T-helper 1 cell treated with Interleukin-12 subunit alpha and Interleukin-12 subunit beta and Interleukin-4 antibody, amounts not matched to agents 30 ng/mL and 1 ng/mL, for 36 hours (primary cell): ENCODE measurements around the gene PIAS1. TPM values are rescaled to one million over a fixed set of nuclear protein-coding genes. Genes with fewer than 3 reads are reported as not detected.

Source experiments
- intact Hi-C: fragments of 100-400 bp; cut with micrococcal nuclease; formaldehyde crosslinking; loops from one replicate; pipeline ENCODE4 v1.15.1; 2024
- total RNA-seq: library from RNA; stranded (reverse); gene quantifications from 2 replicates; pipeline ENCODE4 v1.2.3, GENCODE V29; 2022

PIAS1 gene
- total RNA-seq, 1 donor from 2014 or later, result 42.1 TPM

DNA sequence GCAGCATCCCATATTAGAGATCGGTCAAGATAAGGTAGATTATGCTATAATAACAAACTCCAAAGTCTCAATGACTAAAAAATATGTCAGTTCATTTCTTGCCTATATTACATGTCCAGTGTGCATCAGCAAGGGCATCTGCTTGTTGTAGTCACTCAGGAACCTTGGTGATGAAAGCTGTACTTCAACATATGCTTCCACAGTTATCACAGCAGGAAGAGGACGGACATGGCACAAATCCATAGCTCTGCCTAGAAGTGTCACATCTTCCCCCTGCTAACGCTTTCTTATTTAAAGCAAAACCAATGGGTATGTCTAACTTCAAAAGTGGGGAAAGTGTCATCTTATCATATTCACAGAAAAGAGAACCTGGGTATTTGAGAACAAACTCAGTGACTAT is 20.0 kb upstream of the PIAS1 start:
- intact Hi-C loops, result no loop called here

DNA sequence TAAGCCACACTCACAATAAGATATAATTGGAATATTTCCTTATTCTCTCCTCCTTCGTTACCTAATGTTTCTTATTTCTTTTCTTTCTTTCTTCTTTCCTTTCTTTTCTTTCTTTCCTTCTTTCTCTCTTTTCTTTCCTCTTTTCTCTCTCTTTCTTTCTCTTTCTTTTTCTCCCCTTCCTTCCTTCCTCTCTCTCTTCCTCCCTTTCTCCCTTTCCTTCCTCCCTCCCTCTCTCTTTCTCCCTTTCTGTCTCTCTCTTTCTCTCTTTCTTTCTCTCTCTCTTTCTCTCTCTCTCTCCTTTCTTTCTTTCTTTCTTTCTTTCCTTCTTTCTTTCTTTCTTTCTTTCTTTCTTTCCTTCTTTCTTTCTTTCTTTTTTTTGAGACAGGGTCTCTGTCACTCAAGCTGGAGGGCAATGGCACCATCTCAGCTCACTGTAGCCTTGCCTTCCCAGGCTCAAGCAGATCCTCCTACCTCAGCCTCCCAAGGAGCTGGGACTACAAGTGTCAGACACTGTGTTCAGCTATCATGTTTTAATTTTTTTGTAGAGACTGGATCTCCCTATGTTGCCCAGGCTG is 19.3 kb upstream of the PIAS1 start:
- intact Hi-C loops, result no loop called here

DNA sequence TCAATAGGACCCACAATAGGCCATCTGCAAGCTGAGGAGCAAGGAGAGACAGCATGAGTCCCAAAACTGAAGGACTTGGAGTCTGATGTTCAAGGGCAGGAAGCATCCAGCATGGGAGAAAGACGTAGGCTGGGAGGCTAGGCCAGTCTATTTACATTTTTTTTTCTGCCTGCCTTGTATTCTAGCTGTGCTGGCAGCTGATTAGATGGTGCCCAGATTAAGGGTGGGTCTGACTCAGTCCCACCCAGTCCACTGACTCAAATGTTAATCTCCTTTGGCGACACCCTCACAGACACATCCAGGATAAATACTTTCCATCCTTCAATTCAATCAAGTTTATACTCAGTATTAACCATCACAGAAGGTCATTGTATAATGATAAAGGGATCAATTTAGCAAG is 15.9 kb upstream of the PIAS1 start:
- intact Hi-C loops, result no loop called here

DNA sequence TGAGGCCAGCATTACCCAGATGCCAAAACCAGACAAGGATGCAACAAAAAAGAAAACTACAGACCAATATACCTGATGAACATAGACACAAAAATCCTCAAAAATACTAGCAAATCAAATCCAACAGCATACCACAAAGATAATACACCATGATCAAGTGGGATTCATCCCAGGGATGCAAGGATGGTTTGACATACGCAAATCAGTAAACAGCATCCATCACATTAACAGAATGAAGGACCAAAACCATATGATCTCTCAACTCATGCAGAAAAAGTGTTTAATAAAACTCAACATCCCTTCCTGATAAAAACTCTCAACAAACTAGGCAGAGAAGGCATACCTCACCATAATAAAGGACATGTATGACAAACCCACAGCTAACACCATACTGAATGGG is 14.0 kb upstream of the PIAS1 start:
- intact Hi-C loops, result no loop called here

DNA sequence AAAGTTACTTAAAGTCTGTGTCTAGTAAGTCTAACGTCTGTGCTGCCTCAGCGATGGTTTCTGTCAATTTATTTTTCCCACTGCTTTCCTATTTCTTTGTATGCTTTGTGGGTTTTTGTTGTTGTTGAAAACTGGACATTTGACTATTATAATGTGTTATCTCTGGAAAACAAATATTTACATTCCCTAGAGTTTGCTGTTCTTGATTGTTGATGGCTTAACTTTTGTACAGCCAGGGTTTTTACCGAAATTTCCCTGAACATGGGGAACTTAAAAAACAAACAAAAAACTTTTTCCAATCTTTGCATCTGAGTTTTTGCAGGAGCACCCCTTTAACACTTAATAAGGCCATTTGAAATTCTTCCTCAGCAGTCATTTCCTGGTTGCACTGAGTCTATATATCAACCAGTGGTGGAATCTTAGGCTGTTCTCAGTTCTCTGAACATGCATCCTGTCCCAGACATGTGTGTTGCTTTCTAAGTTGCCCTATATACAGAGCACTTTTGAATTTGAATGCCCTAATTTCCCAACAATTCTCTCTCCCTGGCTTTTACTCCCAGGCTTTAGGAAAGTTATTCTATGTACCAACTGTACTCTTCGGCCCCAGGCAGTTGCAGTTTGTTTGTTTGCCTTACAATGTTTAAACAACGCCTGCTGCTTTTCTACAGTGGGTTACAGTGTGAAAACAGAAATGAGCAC is 11.8 kb upstream of the PIAS1 start:
- intact Hi-C loops, result no loop called here

DNA sequence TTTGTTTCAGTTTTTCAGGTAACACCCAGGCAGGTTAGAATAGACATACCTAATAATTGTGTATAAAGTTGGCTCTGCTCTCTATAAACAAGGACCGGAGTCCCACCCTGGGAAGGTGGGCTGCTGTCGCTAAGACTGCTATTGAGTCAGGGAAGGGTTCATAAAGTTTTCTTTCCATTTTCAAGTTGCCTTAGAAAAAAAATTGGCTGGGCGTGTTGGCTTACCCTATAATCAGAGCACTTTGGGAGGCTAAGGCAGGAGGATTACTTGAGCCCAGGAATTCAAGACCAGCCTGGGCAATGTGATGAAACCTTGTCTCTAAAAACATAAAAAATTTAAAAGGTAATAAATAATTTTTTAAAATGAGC is 11.3 kb upstream of the PIAS1 start:
- intact Hi-C loops, result no loop called here

DNA sequence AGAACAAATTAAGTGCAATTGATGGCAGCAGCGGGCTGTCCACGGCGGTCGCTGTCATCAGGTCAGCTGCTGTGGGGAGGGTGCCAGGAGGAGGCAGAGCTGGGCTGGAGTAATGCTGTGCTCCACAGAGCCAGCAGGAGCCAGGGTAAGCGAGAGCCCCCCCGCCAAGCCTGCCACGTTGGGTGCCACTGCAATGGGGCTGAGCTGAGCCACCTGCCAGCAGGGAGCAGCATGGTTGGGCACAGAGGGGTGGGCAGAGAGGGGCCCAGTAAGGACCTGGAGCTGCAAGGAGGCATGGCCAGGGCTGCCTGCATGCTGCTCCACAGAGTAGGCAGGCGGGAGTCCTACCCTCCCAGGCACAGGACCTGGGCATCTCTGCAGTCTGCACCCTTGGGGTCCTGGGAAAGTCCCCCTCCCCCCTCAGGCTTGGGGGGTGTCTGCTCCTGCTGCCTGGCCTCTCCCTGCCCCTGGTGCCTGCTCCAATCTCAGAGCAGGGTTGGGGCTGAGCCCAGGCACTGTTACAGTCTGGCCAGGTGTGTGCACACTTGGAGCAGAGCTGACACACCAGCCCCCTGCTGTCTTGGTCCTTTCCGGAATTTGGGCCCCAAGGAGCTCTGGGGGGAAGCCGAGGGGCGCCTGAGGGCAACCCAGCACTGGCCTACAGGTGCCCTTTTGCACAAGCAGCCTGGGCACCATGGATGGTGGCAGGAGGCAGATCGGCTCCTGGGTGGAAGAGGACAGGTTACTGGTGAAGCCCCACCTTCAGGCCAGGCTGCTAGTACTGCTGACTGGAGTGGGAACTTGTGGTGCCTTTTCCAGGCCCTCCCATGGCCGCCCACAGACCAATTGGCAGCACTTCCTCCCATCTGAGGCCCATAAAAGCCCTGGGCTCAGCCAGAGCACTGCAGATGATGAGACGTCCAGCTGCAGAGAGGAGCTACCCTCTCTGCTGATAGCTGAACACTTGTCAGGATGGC is 8.5 kb upstream of the PIAS1 start:
- intact Hi-C loops, result no loop called here

DNA sequence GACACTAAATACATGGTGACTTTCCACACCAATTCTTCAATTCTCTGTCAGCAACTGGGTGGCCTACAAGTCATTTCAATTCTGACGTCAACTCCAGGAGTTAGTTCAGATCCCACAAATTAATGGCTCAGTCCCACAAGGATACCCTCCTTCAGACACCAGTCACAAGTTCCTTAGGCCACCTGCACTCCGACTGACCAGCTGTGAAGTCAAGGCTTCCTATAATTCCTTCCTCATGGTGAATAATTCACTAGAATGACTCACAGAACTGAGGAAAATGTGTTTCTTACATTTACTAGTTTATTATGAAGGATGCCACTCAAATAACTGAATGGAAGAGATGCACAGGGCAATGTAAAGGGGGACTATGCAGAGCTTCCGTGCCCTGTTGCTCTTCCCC is 6.3 kb upstream of the PIAS1 start:
- intact Hi-C loops, result no loop called here

DNA sequence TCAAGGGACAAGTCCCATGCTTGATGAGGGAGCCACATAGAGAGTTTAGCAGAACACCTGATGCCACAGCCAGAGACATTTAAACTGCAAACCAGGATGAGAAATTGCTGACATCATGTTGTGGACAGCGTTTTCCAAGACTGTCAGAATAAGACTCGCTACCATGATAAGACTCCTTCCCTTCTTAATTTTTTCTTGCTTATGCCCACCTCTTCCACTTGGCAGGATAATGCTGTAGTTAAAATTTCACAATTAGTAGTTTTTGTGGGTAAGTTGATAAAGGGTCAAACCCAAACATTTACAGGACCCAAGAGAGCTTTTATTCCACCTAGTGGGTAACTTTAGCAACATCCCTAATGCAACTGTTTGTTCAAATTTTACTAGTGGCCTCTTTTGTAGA is 3.0 kb upstream of the PIAS1 start:
- intact Hi-C loops, result loop anchor here (5.0 to 10.0 kb wide), 5 partner anchors 744 to 1404 kb away; partner anchors contain the start of genes AAGAB, GLCE, IQCH and KIF23

DNA sequence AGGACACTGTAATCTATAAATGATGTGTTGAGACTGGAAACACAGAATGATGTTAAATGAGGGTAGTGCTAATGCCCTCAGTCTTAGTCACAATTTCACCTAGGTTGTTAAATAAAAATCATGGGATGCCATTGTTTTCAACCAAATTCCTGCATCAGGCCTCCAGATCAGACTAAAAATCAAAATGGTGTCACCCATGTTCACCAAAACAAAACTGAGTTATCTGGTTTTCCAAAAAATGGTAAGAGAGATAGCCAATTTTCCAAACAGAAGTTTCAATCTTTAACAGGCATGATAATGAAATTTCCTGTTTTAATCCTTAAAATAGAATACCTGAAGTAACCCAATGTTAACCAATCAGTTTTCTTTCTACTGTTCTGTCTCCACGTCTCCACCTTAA is 2.2 kb upstream of the PIAS1 start:
- intact Hi-C loops, result loop anchor here (5.0 to 10.0 kb wide), 5 partner anchors 743 to 1403 kb away; partner anchors contain the start of genes AAGAB, GLCE, IQCH and KIF23

DNA sequence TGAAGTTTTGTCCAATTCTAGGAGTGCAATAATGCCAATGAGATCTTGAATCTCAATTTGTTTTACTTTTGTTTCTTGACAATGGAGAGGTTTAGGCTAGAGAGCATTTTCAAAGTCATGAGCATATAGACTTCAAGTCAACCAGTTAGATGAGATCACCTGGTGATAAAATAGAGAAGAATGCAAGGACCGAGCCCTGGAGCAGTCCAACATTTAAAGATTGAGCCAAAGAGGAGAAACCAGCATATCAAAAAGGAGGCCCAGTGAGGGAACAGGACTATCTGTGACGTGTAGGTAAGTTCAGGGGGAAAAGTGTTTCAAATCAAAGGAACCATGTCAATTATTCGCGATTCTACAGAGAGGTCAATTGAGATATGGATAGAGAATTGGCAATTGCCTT is 1.7 kb upstream of the PIAS1 start:
- intact Hi-C loops, result loop anchor here (5.0 to 10.0 kb wide), 5 partner anchors 742 to 1402 kb away; partner anchors contain the start of genes AAGAB, GLCE, IQCH and KIF23

DNA sequence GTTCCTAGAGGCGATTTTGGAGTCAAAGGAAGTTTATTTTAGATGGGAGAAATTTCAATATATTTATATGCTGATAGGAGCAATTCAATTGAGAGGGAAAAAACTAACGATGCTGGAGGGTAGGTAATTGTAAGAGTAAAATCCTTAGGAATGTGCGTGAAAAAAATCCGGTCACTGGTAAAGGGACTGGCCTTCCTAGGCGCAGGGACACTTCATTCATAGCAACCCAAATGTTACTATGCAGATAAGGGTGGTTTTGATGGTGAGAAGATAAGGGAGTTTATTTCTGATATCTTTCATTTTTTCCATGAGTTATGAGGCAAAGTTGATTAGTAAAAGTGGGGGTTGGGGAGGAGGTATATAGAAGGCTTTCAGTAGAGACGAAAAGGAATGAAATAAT is 1.1 kb upstream of the PIAS1 start:
- intact Hi-C loops, result loop anchor here (5.0 to 10.0 kb wide), 5 partner anchors 742 to 1402 kb away; partner anchors contain the start of genes AAGAB, GLCE, IQCH and KIF23

DNA sequence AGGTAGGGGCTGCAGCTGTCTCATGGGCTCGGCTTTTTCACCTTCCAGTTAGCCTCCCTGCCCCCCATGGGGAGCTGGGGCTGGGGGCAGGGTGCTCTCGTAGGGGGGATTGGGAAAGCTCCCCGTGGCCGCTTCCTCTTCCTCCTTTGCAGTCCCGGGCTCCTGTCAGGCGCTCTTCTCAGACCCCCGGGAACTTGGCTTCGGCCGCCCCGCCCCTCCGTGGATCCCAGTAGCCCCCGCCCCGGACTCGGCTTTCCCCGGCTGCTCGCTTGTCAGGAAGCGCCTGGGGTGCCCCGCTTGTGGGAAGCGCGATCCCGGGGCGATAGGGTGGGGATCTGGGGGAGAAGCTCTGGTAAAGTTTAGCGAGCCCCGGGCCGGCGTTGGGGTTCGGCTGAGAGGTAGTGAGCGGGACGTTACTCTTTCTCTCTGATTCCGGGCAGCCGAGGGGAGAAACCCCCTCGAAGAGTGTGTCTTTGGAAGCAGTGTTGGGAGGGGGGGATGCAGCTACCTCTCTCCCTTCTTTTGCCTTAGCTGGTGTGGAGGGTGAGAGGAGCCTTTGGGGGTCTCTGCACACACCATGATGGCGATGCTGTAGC is 611 bp downstream of the PIAS1 start:
- intact Hi-C loops, result loop anchor here (1.0 to 10.0 kb wide), 12 partner anchors 60 to 1400 kb away; partner anchors contain the start of genes AAGAB, C15orf61, FEM1B and GLCE

DNA sequence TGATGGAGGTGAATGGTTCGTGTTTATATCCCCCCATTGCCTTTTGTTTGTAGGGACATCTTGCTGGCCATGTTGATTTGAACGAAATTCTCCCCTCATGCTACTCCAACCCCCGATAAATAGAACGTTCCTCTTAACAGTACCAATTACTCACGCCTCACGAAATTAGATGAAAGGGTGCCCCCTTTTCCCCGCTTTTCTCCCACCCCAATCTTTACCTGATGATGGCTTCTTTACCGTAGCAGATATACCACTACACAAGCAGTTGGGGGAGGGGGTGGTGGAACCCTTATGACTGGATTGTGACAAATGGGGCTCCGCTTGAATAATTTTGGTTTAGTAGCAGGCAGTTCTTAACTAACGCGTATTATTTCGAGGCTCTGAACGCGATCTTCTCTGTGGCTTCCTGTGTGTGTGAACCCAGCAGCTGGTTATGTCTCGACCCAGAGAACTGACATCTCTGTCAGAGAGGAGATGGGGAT is 1.1 kb downstream of the PIAS1 start:
- intact Hi-C loops, result loop anchor here (2.0 to 10.0 kb wide), 6 partner anchors 100 to 1400 kb away; partner anchors contain the start of genes AAGAB, C15orf61, IQCH and KIF23

DNA sequence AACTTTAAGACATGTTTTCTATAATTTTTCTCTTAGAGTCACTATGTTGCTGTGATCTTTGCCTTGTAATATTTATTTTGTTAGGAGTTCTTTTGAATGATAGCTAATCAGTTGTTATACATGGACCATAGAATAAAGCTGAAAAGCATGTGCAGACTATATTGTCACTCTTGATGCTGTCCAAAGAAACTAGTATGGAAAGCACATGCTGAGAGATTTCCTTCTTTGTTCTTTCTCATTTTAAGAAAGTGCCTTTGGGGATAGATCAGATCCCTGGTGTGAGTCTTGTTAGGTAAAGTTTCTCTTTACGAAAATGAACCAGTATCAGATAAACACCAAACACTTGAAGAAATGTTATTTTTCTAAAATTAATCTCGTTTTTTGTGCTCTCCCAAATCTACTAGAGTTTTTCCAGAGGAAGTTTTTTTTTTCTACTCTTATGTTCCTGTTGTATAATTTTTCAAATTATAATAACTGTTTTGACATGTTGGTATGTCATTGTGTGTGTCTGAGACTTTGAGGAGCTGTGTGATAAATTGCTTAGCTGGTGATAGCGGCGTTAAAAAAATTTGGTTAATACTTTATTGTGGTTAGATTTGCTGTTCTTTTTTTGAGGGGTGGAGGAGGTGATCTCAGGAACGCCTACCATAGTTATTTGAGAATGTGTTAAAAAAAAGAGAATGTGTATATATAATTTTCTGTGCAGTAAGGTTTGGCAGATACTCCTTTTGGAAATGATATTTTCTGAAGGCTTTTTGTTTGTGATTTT is 2.2 kb downstream of the PIAS1 start:
- intact Hi-C loops, result loop anchor here (10.0 kb wide), 4 partner anchors 739 to 1399 kb away; partner anchors contain the start of genes AAGAB, IQCH, KIF23 and RPLP1

DNA sequence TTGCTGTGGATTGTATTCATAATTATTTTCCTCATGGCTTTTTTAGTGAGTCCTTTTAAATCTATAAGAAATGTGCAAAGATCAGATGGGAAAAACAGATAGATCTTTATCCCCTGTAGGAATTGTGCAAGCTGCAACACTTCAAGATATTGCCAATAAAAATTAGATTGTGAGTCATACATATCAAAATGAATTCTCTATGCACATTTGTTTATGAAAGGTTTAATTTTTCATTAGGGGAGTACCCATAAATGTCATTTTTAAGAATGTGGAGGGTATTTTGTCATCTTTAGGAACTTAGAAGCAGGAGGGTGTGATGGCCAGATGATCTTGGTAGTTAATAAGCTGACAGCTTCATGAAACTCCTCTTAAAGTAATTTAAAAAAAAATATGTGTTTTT is 2.9 kb downstream of the PIAS1 start:
- intact Hi-C loops, result loop anchor here (10.0 kb wide), 4 partner anchors 738 to 1398 kb away; partner anchors contain the start of genes AAGAB, IQCH, KIF23 and RPLP1

DNA sequence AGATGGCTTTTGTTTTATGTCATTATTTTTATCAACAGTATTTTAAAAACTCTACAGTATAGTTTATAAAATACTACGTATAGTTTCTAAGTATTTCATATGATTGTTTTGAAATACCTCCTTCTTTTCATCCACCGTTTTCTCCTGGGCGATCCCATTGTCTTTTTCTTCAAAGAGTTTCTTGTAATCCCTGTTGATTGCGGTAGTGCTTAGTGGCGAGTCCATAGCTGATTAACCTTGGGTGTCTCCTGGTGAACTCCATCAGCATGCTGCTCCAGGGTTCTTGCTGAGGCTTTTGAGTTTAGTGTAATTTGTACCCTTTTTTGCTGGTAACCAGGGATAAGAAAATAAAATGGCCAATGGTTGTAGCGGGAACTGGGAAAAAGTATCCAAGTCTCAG is 3.6 kb downstream of the PIAS1 start:
- intact Hi-C loops, result loop anchor here (10.0 kb wide), 4 partner anchors 737 to 1397 kb away; partner anchors contain the start of genes AAGAB, IQCH, KIF23 and RPLP1

DNA sequence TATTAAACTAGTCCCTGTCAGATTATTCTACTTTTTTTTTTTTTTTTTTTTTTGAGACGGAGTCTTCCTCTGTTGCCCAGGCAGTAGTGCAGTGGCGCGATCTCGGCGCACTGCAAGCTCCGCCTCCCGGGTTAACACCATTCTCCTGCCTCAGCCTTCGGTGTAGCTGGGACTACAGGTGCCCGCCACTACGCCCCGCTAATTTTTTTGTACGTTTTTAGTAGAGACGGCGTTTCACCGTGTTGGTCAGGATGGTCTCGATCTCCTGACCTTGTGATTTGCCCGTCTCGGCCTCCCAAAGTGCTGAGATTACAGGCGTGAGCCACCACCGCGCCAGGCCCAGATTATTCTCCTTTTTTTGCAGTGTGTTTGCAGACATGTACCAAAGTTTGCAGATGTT is 4.9 kb downstream of the PIAS1 start:
- intact Hi-C loops, result loop anchor here (10.0 kb wide), 4 partner anchors 736 to 1396 kb away; partner anchors contain the start of genes AAGAB, IQCH, KIF23 and RPLP1

DNA sequence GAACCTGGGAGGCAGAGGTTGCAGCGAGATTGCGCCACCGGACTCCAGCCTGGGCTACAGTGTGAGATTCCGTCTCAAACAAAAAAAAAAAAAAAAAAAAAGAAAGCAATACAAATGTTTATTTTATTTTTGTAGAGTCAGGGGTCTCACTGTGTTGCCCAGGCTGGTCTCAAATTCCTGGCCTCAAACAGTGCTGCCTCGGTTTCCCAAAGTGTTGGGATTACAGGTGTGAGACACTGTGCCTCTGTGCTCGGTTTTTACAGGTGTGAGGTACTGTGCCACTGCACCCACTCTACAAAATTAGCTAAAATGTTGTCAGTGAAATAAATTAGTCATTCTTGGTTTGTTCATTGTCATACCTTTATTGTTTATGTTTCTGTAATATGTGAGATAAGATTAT is 5.5 kb downstream of the PIAS1 start:
- intact Hi-C loops, result loop anchor here (10.0 kb wide), 4 partner anchors 735 to 1395 kb away; partner anchors contain the start of genes AAGAB, IQCH, KIF23 and RPLP1

DNA sequence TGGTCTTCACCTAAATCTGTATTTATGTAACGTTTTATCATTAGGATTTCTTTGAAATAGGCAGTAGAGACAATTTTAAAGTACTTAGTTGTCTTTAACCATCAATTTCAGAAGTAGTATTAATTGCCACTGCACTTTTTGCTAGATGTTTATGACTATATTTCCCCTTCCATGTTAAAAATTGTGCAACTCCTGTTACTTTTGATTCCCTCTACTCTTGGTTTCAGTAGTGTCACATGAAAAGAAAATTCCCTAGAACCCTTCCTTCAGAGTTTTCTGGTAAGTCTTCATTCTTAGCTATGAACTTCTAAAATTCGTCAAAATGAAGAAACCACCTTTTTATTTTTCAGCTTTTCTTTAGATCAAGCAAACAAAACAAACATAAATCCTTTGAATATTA is 7.1 kb downstream of the PIAS1 start:
- intact Hi-C loops, result no loop called here
